NOMO-1 treated with DMSO at 0.1 percent for 48 hours (cell line): ENCODE data around the gene MYOM1.

Experiments used
- DNase-seq: peaks from one replicate; lab custom pipeline; 2025; ENCODE audit not compliant: unreplicated experiment; lab: John Stamatoyannopoulos, UW

MYOM1 gene

DNA sequence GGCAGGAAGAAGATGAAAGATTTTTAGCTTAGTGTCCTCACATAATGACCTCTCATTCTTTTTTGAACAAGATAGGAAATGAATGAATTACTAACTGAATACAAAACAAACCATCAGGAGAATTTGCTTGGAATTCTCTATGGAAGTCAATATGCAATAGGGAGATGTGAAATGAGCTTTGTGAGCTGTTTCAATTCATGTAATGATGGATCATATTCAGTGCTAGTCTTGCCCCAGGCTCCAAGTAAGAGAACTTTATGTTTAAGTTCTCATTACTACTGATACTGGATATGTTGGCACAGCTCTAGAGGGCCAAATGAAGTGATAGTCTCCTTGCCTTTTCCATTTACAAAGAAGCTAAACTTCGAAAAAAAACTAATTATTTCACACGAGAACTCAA lies 29.2 kb downstream of the MYOM1 start:
- no peak for DNase-seq

DNA sequence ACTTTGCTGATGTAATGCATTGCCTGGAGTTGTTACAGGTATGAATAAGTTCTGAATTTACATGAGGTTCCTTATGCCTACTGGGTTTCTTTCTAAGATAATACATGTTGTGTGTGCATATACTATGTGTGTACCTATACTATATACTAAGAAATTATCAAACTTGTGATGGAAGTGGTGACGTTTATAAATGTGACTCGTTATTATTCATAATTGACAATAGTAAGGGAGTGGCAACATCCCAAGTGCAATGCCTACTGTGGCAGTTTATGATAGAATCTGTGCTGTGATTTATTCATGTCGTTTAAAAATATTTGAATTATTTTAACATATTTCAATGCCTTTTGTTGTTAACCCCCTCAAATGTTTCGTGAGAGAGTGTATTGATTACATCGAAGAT lies 29.9 kb downstream of the MYOM1 start:
- DNase-seq: no peak

DNA sequence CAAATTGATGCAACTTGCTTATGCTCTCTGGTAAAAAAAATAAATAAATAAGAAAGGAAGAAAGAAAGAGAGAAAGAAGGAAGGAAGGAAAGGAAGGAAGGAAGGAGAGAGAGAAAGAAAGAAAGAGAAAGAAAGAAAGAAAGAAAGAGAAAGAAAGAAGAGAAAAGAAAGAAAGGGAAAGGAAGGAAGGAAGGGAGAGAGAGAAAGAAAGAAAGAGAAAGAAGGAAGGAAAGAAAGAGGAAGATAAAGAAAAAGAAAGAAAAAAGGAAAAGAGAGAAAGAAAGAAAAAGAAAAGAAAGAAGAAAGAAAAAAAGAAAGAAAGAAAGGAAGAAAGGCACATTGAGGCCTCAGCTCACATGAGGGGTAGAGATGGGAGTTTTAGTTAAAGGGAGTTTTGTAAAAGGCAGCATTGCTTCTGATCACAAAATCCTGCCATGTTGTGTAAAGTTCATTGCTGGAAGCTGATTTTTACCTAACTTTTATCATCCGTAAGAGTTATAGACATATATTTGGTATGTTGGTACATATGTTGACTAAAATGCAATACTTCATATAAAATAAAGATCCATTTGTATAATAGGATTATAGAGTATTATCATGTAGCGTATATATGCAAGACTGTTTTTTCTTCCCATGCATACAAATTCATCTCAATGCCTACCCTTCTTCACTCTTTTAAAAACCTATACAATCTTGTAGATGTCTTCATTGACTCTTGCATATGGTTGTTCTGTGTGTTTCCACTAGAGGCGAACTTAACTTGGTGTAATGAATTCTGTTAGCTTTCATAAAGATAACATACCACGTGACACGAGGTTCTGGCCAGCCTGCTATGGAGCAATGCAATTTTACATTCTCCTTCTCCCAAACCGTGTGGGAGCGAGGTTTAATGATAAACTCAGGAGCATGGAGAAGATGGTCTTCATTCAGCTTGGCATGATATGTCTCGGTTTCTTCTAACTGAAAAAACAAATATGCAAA lies 32.8 kb downstream of the MYOM1 start:
- DNase-seq: no peak

DNA sequence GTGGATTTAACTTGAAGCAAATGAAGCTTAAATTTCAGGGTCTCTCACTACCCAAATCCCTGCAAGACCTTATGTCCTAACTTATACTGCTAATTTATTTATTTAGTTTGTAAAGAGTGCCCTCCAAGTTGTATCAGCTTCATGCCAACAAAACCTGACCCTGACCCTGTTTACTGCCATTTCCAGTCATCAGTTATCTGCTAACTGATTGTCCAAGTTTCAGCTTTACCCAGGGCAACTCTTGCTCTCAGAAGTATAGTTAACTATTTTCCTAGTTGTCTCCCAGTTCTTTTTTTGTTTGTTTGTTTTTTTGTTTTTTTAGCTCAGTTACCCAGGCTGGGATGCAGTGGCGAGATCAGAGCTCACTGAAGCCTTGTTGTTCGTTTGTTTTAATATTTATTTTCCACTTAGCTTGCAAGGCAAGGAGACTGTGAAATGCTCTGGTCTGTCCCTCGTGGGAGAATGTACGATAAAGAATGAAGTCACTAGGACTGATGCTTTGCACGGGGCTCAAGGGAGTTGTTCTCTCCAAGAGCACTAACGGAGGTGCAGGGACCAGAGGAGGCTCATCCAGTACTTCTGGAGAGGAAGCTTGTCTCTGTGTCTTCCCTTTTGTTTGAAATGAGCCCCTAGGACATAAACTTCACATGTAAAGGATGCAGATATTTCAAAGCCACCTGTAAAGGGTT lies 35.3 kb downstream of the MYOM1 start:
- DNase-seq: no peak

DNA sequence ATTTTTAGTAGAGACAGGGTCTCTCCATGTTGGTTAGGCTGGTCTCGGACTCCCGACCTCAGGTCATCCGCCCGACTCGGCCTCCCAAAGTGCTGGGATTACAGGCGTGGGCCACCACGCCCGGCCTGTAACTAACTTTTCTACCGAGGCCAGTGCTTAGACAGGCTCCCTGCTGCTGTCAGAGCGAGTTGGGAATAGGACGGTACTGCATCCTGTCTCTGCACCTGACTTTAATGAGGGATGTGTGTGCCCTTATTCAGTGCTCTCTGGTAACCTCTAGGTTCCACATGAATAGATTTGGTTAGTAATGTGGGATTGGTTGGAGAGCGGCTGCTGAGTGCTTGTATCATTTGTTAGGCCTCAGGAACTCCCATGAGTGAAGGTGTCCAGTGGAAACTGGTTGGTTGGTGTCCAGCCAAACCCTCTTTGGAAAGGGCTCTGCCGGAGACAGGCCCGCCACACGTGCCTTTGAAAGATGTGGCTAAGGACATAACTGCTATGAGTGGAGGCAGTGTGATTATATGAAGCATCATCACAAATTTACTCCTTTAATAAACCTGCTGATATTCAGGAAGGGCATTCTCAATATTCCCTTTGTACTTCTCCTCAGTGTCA lies 36.6 kb downstream of the MYOM1 start:
- no peak for DNase-seq

DNA sequence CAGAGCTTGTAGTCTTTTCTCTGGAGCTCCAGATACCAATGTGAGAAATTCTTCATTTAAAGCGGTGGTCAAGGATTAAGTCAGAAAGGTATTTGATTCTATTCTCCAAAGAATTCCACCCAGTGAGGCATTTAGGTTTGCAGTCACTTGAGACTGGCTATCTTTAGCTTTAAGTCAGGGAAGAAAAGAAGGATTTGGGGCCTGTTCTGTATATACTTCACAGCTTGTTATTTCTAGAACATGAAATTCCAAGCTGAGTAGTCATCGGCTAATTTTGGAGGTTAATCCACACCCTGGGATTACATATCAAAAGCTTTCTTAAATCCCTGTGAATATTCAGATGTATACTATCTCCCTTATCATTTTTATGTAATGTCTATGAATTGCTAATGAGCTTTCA lies 39.4 kb downstream of the MYOM1 start:
- DNase-seq: no peak

DNA sequence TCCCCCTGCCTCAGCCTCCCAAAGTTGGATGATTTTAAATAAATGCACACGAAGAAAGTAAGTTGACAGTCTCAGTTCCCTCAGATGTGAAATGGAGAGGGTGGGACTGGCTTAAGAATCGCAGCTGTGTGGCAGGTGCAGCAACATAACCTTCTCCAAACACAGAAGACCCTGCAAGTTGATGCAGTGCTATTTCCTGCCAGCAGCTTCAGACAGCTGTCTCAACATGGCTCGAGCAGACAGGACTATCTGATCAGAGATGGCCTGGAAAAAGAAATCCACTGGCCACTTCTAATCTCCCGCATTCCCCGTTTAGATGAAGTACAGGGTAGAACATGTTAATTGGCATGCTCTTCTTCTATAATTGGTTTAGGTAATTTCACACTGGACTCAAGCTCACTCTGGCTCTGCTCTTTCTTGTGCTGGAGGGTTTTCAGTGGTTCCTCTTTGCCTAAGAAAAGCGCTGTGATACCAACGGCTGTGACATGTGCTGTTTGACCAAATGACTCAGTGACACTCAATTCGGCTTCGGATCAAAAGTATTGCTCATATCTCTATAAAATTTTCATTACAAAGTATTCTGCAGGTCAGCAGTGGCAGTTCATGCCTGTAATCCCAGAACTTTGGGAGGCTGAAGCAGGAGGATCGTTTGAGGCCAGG lies 40.2 kb downstream of the MYOM1 start:
- DNase-seq: peak; percentile 80

DNA sequence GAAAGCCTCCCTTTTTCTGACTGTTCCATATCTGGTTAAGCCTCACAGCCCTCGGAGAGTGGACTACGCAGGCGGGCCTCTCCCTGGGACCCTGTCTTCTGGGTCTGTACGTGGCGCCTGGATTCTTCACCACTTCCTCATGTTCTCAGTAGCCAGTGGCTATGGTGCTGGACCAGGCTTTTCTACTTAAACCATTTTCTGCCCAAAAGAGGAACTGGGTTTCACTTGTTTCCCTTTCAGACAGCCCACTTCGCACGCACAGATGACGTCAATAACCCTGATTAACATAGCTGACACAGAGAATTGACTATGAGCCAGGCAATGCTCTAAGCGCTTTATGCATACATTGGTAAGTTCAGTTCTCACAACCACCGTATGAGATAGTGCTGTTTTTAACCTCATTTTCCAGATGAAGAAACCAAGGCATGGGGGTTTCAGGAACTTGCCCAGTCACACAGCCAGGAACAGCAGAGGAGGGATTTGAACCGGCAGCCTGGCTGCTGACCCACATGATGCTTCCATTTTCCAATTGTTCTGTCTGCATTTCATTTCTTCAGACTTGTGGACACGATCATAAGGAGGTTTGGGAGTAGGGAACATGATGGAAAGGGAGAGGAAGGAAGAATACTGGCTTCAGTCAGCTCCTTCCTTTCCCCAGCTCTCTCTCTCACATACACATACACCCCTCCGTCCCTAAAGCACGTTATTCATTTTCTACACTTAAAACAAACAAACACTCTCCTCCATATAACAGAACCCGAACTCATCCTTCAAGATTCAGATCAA lies 41.7 kb downstream of the MYOM1 start:
- DNase-seq: peak; percentile 97

DNA sequence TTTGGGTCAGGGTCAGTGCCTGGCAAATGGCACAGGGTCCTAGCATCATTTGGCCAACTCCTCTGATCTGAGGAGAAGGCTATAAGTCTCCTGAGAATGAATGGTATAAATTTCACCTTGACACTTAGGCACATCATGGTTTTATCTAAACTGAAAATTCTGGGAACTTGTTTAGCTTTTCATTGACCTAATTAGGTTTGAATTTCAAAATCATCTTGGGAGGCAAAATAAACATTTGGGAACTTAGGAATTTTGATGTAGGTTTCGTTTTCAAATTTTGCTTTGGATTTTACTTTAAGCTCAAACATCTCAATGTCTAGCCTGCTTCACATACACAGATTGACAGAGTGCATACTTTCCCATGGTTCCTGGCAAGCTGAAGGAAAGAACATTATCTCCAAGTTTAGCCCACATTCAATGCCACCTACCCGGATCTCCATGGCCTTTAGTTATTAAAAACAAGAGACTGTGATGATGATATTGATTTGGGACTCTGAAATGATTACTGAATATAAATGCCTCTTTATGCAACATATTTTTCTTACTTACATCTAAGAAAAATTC lies 44.5 kb downstream of the MYOM1 start:
- DNase-seq: no peak

DNA sequence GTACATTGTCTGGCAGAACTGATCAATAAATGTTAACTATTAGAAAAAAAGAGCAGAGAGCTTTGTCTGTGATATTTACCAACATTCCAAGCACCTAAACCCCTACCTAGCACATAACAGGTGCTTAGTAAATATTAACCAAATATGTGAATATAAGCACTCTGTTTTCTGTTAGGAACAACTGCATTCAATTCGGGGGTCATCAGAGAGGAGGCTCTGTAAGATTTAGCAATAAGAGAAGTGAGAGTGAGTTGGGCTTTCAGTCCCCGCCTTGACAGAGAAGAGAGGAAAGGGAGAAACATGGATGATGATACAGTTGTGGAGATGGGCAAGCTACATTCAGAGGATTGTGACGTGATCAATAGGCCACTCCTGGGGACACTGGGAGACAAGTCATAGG lies 47.7 kb downstream of the MYOM1 start:
- peak; percentile 49 for DNase-seq

DNA sequence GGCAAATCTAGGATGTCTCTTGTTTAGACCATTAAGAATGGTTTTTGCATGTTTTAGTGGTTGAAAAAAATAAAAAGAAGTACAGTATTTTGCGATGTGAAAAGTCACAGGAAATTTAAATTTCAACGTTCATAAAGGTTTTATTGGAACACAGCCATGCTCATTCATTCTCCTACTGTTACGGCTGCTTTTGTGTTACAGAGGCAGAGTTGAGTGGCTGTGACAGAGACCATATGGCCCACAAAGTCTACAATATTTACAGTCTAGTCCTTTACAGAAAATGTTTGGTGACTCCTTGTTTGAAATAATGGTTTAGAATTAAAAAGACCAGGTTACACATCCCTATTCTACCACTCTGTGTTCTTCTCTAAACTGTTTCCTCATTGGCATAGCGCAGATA lies 48.1 kb downstream of the MYOM1 start:
- peak; percentile 38 for DNase-seq

DNA sequence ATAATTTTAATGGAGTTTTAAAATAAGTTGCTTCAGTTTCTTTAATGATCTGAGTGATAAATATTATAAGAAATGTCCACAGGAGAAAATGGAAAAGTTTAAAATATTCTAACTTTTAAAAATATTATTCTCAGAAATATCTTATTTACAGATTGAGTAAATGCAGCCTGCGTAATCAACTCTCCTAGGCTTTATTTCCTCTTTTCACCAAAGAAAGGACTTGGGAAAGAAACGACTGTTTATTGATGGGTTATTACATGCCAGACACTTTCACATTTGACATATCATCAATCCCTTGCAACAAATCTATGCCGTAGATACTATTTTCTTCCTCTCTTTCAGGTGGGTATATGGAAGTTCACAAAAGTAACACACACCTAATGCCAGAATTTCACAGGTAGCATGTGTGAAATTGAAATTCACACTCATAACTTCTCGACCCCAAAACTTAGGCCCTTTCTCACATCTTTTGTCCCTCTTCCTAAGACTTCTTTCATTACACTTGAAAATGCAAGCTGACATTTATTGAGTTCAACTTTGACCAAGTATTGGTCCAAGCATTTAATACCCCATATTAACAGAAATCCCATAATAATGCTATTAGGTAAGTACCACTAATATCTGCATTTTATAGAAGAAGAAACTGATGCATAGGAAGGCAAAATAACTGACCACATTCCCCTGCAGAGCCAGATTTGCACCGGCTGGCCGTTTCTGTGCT lies 49.2 kb downstream of the MYOM1 start:
- peak; percentile 43 for DNase-seq

DNA sequence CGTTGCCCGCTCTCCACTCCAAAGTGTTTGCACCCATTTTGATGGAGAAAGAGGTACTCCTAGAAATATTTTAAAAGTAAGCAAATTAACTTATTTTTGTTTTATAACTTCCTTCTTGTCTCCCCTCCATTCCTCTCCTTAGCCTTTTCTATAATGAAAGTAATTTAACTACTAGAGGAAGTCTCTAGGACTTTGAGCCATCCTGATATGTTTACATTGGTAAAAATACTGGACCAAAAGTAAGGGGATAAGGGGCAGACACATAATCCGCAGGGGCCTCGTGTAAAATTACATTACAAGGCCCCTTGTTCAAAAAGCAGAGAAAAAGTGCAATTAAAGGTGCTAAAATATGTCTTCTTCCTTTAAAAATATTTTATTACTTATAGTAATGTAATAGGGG lies 55.4 kb downstream of the MYOM1 start:
- no peak for DNase-seq

DNA sequence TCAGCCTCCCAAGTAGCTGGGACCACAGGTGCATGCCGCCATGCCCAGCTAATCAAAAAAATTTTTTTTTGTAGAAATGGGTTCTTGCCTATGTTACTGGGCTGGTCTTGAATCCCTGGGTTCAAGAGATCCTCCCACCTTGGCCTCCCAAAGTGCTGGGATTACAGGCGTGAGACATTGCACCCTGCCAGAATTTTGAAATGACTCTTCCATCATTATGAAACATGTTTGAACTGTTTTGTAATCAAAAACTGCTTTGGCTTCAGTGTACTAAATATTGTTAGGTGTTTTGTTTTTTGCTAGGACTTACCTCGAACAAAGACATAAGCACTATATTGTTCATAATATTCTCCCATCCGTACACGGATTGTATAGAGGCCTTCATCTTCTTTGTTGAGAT lies 55.8 kb downstream of the MYOM1 start:
- DNase-seq: no peak

DNA sequence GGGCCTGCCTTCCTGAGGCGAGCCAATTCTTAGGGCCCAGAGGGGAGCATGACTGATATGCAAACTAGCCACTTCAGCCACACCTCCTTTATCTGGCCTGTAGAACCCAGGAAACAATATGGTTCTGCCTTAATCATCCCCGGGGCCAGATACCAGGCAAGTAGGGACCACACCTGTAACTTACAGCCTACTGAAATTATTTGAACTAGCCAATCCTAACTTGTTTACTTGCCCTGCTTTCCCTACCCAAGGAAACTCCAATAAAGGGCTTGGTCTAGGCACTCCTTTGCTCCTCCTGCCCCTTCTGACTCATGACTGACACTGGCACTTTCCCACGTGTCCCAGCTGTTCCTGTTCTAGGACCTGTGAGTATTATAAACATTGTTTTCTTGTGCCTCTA lies 57.6 kb downstream of the MYOM1 start:
- no peak for DNase-seq

DNA sequence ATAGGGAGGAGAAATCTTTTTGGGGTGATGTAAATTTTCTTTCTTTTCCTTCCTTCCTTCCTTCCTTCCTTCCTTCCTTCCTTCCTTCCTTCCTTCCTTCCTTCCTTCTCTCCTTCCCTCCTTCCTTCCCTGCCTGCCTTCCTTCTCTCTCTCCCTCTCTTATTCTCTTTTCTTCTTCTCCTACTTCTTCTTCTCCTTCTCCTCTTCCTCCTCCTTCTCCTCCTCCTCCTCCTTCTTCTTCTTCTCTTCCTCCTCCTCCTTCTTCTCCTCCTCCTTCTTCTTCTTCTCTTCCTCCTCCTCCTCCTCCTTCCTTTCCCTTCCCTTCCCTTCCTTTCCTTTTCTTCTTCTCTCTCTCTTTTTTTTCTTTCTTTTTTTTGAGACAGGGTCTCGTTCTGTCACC lies 59.9 kb downstream of the MYOM1 start:
- DNase-seq: no peak

DNA sequence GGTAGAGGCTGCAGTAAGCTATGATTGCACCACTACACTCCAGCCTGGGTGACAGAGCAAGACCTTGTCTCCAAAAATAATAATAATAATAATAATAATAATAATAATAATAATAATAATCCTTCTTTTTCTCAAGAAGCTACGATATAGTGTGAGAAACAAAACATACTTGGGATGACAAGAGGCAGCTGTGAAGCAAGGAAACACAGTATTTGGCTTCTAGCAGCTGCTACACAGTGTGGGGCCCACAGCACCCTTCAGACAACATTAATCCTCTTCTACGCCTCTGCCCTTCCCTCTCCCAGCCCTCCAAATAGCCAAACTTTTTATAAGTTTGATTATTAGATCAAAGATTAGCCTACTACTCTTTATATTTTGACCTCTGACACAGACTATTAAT lies 62.2 kb downstream of the MYOM1 start:
- no peak for DNase-seq

DNA sequence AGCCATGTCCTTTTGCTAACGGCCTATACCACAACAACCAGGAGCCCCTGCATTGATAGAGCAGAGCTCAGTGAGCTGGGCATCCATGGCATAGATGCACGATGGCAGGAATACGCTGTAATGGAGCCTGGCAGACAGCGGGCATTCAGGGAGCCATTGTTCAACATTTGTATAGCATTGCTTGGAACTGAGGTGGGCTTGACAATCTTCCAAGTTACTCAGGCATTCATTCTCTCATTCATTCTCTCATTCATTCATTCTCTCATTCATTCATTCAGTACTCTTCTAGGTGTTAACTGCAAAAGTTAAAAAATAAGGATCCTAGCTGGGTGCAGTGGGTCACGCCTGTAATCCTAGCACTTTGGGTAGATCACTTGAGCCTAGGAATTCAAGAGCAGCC lies 62.7 kb downstream of the MYOM1 start:
- DNase-seq: no peak

DNA sequence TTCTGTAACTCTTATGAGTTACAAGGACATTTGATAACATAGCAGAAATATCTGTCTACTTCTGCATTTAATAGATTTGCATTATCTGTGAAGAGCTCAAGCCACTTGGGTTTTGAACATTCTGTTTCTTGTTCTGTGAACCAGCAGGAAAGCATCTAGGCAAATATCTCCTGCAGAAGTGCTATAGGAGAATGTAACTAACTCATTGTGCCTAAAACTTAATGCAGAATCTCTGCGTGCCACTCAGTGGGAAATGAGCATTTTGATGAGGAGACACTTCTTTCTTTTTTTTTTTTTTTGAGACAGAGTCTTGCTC lies 63.5 kb downstream of the MYOM1 start:
- DNase-seq: no peak

DNA sequence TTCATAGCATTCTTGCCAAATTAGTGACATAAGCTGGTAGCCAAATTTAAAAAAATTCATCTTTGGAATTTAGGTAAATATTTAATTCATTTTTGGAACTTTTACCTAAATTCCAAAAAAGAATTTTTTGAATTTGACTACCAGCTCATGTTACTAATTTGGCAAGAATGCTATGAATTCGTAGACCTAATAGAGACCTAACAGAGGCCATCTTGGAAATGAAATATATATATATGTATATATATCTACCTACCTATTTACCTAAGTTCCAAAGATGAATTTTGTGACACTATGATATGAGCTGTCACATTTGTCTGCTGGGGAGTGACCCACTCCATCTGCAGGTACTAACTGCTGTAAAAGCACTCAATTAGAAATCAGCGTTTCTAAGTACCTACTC lies 65.6 kb downstream of the MYOM1 start:
- no peak for DNase-seq
